ENCODE data around the gene GRAMD1C.

The GRAMD1C gene

GRCh38 chr3:113952921-113953320, 114.3 kb downstream of the GRAMD1C start:
- no peak for DNase-seq (ENCODE audit: low read depth)

GRCh38 chr3:113953677-113954076, 115.1 kb downstream of the GRAMD1C start:
- DNase-seq (ENCODE audit: low read depth), result no peak

GRCh38 chr3:113954091-113954685, 115.6 kb downstream of the GRAMD1C start:
- DNase-seq (ENCODE audit: low read depth), result no peak

- no peak for DNase-seq (ENCODE audit: low read depth)
Observed at GRCh38 chr3:113963879-113964278, 125.3 kb downstream of the GRAMD1C start.

GRCh38 chr3:113966172-113966571, 127.6 kb downstream of the GRAMD1C start:
- DNase-seq (ENCODE audit: low read depth), result no peak

- DNase-seq (ENCODE audit: low read depth), result no peak
Observed at GRCh38 chr3:113968986-113969385, 130.4 kb downstream of the GRAMD1C start.

GRCh38 chr3:113977822-113978221, 139.2 kb downstream of the GRAMD1C start:
- no peak for DNase-seq (ENCODE audit: low read depth)

GRCh38 chr3:113979916-113980315, 141.3 kb downstream of the GRAMD1C start:
- no peak for DNase-seq (ENCODE audit: low read depth)

- DNase-seq (ENCODE audit: low read depth), result no peak
Observed at GRCh38 chr3:113981803-113982202, 143.2 kb downstream of the GRAMD1C start.

- DNase-seq (ENCODE audit: low read depth), result no peak
Observed at GRCh38 chr3:113983544-113983943, 145.0 kb downstream of the GRAMD1C start.

GRCh38 chr3:113985541-113985940, 147.0 kb downstream of the GRAMD1C start:
- DNase-seq (ENCODE audit: low read depth), result no peak

All from activated gamma-delta T cell treated with anti-CD3 and anti-CD28 coated beads, Interleukin-2, amount 50 U/mL, for 16 hours (primary cell).